HG02884 (cell line): Measurements from ENCODE around the gene RGMA.

Experiments
- ATAC-seq: cut with Tn5 transposase; IDR thresholded peaks from one replicate; pipeline ENCODE4 v1.9.1; 2021; ENCODE audit warnings: mild to moderate bottlenecking, moderate library complexity; ENCODE audit not compliant: unreplicated experiment

The RGMA gene, protein sequence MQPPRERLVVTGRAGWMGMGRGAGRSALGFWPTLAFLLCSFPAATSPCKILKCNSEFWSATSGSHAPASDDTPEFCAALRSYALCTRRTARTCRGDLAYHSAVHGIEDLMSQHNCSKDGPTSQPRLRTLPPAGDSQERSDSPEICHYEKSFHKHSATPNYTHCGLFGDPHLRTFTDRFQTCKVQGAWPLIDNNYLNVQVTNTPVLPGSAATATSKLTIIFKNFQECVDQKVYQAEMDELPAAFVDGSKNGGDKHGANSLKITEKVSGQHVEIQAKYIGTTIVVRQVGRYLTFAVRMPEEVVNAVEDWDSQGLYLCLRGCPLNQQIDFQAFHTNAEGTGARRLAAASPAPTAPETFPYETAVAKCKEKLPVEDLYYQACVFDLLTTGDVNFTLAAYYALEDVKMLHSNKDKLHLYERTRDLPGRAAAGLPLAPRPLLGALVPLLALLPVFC

DNA sequence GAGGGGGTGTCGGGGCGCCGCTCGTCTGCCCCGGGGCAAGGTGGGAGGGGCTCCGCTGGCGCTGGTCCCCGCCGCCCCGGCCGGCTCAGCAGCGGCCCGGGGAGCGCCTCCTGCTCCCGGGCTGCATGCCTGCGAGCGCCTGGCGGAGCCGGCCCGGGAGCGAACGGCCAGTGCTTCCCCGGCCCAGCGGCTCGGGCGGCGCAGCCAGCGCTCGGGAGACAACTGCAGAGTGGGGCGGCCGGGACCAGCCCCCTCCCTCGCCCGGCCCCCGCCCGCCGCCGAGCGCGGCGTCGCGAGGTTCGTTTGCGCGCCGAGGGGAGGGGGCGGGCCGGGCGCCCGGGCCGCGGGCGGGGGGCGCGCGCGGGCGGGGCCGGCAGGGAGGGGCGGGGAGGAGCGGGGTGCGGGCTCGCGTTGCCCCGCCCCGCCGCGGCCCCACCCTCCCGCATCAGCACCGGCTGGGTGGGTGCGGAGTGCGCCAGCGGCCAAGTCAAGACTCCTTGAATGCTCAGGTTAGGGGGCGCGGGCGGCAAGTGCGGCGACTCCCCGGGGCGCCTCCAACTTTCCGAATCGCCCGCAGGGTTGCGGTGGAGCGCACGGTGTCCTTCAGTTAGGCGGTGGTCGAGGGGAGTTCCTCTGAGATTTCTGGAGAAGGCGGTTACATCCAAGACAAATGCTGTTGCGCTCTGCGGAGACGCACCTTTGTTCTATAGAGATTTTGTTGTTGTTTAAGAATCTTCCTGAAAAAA is at the start of gene RGMA:
Gene RGMA, minus strand, starts transcription at position 231 of the 746 bp plus-strand sequence. CDS start 279 bp downstream, outside the sequence.
- ATAC-seq: no peak

DNA sequence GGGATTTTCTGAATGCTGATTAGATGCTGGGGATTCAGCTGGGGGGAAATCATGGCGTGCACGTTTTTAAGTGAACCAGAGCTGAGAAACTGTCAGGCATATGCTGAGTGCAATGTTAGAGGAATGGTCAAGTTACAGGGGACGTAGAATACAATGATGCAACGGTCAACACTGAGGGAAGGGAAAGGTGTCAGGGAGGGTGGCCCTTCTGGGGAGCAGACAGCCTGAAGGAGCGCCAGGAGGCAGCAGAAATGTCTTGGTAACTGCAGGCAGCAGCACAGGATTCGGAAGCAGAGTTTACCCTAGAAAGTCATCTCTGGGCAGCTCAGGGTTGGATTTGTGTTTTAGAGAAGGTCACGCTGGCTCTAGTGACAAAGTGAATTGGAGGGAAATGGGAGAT is 47.6 kb upstream of the RGMA start:
- ATAC-seq: no peak

DNA sequence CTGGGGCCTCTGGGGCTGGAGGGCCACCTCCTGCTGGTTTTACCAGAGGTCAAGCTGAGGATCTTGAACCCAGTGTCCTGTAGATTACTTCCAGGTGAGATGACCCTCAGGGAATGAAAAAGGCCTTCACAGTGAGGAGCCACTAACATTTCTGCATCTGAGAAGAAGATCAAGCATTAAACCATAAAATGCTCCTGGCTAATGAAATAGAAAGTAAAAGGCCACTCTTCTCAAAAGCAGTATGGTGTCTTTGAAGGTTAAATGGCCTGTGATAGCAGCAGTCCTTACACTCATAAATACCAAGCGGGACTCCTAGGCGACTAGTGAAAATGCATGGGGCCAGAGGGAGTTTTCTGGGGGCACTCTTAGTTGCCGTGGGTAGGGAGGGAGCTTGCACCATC is 47.0 kb upstream of the RGMA start:
- ATAC-seq: no peak

DNA sequence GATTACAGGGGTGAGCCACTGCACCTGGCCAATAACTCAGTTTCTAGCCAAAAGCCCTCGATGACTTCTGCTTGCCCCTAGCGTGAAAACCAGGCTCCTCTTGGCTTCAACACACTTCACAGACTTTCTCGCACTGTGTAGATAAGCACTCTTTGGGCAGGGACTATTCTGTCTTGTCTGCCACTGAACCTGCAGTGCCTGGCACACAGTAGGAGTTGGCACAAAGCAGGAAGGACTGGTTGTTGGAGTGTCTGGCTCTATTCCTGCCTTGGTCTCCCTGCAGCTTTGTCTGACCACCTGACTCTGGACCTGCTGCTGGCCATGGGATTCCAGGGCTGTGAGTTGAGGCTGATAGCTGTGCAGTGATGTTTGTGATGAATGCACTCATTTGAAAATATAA is 46.4 kb upstream of the RGMA start:
- ATAC-seq: no peak

DNA sequence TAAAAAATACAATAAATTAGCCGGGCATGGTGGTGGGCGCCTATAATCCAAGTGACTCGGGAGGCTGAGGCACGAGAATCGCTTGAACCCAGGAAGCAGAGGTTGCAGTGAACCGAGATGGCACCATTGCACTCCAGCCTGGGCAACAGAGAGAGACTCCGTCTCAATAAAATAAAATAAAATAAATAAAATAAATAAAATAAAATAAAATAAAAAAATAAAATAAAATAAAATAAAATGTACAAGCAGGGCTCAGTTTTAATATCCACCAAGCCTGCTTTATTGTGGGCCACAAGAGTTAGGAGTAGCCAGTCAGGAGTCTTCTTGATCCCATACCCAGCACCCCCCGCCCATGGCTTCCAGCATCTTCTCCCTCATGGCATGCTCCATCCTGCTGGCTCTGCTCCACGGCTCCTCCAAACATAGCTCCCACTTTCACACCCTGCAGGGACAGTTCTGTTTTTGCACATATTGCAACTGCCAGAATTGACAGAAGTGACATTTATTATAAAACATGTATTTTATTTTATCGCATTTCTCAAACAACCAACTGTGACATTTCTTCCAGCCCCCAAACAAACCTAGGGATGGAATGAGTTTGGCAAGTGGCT is 42.6 kb upstream of the RGMA start:
- ATAC-seq: no peak

DNA sequence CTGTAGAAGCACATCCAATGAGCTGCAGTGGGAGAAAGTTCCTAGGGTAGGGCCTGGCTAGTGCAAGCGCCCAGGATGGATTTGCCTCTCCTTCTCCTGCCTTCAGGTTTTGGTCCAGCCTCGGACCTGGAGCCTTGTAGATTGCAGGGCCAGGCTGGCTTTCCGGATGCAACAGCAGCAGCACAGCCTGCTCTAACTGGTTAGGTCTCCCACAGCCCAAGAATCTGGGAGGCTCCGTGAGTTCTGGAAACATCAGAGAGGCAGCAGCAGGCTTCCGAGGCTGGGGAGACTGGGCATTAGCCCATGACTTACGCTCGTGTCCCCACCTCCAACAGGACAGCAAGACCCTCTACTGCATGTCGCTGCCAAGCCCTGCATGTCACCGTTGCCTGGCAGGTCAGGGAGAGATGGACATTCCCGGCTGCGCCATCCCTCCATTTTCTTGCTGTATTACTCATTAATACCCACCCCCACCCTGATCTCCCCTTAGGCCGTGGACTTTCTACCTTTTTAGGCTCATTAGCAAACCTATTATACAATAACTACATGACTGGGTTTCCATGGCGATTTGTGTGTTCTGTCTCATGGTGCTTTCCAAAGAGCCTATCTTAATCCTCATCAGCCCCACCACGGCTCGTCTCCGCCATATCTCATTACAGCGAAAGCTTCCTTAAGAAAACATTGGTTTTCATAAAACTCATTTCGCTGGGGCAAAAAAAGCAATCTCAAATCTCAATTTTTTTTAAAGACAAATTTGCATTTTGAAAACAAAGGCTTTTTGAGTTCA is 40.9 kb upstream of the RGMA start:
- ATAC-seq: no peak

DNA sequence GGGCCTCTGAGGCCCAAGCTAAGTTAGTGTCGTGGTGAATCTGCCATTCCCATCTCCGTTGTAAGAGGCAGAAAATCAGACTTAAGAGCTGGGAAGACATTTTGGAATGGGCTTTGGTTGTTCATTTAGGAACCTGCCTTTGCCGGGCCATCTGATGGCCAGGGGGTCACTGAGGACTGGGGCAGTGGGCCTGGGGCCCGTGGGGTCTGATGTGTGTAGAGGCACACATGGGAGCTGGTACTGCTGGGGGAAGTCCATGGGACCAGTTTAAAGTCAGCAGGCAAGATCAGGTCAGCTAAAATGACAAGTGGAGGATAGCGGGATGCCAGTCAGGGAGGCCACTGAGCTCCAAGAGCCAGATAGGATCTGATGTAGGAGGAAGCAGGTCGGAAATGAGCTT is 38.3 kb upstream of the RGMA start:
- ATAC-seq: no peak

DNA sequence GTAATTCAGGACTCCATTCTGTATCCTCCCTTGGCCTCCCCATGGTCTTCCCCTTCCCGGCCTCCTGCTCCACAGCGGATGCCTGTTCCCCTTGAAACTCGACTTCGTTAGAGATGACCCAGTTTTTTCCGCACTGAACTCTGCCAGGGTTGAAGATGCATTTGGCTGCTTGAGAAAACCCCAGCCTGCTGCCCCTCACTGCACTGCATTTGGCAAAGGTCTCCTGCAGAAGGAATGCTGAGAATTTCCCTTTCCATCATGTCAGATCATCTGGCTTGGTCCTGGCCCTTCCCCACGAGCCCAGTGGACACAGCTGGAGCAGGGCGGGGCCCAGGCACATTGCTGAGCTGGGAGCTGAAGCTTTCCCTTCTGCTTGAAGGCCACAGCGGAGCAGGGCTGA is 37.6 kb upstream of the RGMA start:
- ATAC-seq: no peak

DNA sequence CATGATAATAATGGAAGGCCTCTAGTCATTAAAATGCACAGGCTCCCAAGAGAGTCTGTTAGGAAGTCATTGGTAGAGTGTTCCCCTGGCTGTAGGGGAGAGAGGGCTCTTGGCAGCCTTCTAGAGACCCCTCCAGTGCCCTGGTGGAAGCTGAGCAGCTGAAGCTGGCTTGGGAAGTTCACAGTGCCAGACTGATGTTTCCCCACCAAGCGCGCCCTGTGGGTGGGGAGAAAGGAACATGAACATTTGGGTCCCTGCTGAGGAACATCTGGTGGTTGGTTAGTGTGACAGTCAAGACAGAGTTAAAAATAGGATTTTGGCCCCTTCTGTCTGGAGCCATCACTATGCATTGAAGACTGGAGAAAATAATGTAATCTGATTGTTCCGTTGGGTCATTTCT is 37.1 kb upstream of the RGMA start:
- ATAC-seq: no peak

DNA sequence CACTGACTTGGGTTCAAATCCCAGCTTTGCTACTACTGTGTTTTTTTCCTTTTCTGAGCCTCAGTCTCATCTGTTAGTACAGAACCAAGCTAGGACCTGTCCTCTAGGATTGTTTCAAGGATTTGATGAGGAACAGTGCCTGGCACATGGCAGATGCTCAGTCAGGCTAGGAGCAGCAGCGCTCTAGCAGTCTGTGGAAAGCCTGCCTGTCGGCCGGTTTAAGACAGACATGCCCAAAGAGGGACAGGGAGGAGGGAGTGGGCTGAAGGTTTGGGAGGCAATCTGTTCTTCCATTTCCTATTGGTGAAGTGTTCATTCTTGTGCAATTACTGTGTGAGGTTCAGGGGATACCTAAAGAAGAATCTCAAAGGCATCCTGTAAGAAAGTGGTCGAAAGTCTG is 35.1 kb upstream of the RGMA start:
- no peak for ATAC-seq

DNA sequence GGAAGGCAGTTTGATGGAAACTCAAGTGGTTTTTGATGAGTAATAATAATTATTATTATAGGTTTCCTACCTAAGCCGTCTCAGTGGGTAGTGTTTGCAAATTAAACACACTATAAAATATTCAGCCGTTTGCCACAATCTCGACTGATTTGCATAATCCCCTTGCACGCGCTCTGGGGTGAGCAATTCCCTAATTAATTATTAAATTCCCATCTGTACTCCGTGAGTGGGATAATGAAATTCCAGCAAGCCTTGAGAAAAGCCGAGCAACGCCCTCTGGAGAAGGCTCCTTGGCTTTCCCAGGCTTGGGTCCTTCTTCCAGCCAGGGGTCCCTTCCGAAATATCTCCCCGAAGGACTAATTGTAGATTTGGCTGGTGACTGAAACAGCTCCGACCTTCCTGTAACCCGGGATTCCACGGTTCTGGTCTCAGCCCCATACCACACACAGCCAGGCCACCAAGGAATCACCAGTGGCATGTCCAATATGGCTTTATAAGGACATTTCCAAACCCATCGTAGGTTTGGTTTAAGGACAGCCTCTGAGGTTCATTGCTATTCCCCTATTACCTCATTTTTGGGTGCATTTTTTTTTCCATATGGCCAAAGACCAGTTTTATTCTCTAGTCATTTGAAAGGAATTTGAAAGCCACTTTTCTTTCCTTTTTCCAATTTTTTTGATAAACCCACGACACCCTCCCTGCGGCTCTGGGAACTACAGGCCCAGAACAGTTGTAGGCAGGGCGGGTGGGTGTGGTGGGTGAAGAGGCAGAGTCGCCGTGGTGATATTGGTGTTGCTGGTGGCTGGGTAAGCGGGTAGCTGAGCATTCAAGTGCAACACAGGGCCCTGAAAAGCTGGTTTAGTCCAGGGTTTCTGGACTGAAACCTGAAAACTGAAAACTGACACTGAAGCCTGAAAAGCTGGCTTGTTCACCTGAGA is 33.2 kb upstream of the RGMA start:
- no peak for ATAC-seq

DNA sequence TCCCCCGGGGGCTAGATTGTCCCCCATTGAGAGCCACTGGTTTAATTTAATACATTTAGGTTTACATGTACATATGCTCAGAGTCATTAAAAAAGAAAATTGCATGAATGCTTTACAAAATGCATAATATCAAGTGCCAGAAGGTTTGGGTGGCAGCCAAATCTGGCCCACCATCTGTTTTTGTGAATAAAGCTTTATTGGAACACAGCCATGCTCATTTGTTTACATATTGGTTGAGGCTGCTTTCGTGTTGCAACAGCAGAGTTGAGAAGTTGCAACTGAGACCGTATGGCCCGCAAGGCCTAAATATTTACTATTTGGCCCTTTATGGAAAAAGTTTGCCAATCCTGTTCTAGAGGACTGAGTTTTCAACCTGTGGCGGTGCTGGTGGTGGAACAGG is 32.1 kb upstream of the RGMA start:
- no peak for ATAC-seq

DNA sequence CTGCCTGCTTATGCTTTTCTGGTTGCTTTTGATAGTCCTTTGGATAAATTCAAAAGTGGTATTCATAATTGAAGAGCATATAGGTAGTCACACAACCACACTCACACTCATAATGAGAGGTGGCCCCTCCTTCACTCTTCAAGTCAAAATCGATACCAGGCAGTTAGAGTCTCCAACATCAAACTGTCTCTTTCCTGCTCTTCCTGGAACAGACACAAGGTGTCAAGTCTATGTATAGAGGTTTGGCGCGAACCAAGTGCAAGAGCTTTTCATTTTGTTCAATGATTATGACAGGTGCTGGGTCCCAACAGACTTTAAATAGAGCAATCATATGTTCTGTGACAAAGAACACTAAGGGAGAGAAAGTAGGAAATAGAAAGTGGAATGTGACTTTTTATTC is 29.9 kb upstream of the RGMA start:
- no peak for ATAC-seq

DNA sequence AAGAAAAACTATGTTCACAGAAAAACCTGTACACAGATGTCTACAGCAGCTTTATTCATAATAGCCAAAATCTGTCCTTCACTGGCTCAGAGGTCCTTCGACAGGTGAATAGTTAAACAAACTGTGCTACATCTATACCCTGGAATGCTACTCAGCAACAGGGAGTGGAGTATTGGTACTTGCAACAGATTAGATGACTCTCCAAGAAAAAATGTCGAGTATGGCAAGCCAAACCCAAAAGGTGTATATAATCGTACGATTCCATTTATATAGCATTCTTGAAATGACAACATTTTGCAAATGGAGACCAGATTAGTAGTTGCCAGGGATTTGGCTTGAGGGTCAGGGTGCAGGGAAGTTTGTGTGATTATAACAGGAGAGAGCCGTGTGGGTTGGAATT is 22.4 kb upstream of the RGMA start:
- no peak for ATAC-seq

DNA sequence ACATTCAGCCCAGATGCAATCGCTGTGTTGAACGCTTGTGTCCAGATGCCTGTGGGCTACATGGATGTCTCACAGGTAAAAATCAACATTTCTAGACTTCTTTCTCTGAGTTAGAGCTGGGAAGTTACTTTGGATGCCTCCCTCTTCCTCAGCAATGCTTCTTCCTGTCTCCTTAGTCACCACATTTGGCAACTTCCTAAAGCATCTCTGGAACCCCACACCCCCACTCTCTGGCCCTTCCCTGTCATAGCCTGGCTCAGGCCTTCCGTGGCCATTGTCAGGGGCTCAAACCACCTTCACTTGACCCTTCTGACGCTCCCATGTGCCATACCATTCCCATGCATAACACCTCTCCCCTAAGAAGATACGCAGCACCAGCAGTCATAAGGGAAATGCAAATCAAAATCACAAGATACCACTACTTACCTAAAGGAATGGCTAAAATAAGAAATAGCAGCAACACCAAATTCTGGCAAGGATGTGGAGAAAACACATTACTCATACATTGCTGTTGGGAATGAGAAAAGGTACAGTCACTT is 21.6 kb upstream of the RGMA start:
- no peak for ATAC-seq

DNA sequence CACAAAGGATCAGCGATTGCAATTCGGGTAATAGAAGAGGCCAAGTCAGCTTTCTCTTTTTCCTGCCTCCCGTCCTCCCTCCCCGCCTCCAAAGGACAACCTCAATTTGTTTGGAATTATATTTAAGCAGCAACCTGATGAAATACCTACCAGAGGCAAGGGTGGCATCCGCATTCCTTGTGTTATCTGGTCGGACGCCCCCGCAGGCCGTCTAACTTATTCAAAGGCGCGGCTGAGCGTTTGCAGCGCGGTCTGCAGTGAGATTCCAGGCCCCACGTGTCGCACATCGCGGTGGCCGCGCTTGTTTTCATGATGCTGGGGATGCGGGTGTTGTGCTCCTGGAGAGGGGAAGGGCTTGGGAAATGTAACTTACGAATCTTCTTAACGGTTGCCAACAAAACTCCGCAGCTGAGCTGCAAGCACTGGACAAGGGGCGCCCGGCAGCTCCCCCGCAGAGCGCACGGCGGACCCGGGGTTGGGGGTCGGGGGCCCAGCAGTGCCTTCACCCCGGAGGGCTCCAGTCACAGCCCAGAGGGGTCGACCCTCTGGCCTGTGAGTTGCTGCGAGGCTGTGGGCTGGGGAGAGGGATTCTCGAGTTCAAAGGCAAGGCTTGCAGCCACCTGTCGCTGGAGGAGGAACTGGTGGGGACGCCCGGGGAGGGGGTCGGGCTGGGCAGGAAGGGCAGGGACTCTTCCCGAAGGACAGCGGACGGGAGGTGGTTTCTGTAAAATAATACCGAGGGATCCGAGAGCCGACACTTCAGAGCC is 20.5 kb upstream of the RGMA start:
- ATAC-seq: no peak

DNA sequence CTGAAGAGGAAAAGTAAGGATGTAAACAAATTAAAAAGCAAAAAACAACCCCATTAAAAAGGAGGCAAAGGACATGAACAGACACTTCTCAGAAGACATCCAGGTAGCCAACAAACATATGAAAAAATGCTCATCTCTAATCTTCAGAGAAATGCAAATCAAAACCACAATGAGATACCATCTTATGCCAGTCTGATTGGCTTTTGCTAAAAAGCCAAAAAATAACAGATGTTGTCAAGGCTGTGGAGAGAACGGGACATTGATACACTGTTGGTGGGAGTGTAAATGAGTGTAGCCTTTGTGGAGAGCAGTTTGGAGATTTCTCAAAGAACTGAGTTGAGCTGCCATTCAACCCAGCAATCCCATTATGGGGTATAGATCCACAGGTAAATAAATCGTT is 18.6 kb upstream of the RGMA start:
- no peak for ATAC-seq

DNA sequence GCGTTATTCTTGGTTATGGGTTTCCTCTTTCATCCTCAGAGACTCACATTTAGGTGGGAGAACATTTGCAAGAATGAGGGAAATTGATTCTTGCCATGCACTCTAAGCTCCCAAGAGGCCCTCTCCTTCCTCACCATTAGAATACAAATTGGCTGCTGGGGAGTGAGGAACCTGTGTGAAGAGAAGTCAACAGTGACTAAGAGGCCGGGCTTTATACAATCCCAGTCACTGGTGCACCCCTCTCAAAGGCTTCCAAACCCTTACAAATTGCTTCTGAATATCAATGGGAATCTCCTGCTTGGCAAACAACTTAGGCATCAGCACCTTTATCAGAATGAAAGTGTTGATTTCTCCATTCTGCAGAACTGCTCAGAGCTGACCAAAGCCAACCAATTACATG is 16.5 kb upstream of the RGMA start:
- ATAC-seq: no peak

DNA sequence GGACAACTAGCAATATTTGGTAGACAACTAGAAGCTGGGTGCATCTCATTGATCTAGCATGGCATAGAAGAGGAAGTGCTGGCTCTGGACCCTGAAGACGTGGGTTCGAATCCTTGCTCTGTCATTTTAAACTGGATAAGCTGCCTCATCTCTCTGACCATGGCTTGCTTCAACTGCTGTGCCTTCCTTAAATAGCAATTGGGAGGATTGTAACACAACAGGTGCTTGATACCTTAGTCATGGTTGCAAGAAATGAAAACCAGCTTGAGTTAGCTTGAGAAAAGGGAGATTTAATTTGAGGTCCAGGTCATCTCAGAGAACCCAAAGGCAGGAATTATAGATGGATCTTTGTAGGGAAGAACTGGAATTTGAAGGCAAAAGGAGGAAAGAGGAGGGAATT is 14.8 kb upstream of the RGMA start:
- ATAC-seq: no peak
